Liver (tissue), 9 donors: ENCODE results near the gene GALK2. TPM values are rescaled to one million over a fixed set of nuclear protein-coding genes. Genes with fewer than 3 reads are reported as not detected.

Experiments used
- DNase-seq: peaks from one replicate; pipeline ENCODE4 v3.0.0-alpha.2; 2017; ENCODE audit warnings: low spot score
- H3K27ac ChIP-seq, 2 donors: one replicate each; pipeline ENCODE4 v1.7.0; 2013; ENCODE audit warnings: inconsistent platforms in 2 of 2, low read length in 2 of 2, control low read depth in 1 of 2, low read depth in 1 of 2, mild to moderate bottlenecking in 1 of 2
- H3K27me3 ChIP-seq, 4 donors: one replicate each; pipeline versions ENCODE4 v1.6.1 to v1.7.0; 2013; ENCODE audit warnings: low read length in 3 of 4, inconsistent platforms in 1 of 4, mild to moderate bottlenecking in 1 of 4, moderate library complexity in 1 of 4; ENCODE audit not compliant: control insufficient read depth in 4 of 4, insufficient read depth in 4 of 4
- H3K36me3 ChIP-seq, 4 donors: one replicate each; pipeline versions ENCODE4 v1.6.1 to v1.7.0; 2013; ENCODE audit warnings: low read length in 3 of 4, mild to moderate bottlenecking in 3 of 4, low read depth in 1 of 4, moderate library complexity in 1 of 4; ENCODE audit not compliant: control insufficient read depth in 4 of 4, insufficient read depth in 3 of 4
- H3K4me1 ChIP-seq, 4 donors: one replicate each; pipeline versions ENCODE4 v1.6.1 to v1.7.0; 2013; ENCODE audit warnings: low read length in 3 of 4, mild to moderate bottlenecking in 3 of 4, moderate library complexity in 1 of 4; ENCODE audit not compliant: control insufficient read depth in 4 of 4, insufficient read depth in 4 of 4
- H3K4me3 ChIP-seq, 3 donors: one replicate each; pipeline versions ENCODE4 v1.6.1 to v1.7.0; 2013; ENCODE audit warnings: low read length in 3 of 3, control low read depth in 1 of 3, low read depth in 1 of 3, mild to moderate bottlenecking in 1 of 3
- H3K9ac ChIP-seq, 2 donors: one replicate each; pipeline ENCODE4 v1.7.0; 2013; ENCODE audit warnings: low read length in 2 of 2, mild to moderate bottlenecking in 2 of 2, moderate library complexity in 2 of 2, control low read depth in 1 of 2, low read depth in 1 of 2
- H3K9me3 ChIP-seq, 4 donors: one replicate each; pipeline versions ENCODE4 v1.6.1 to v1.7.0; 2013; ENCODE audit warnings: low read length in 3 of 4; ENCODE audit not compliant: control insufficient read depth in 4 of 4
- ATF3 ChIP-seq: IDR thresholded peaks from 2 replicates; pipeline ENCODE4 v1.6.1; 2016; ENCODE audit warnings: antibody characterized with exemption
- CTCF ChIP-seq: fragments of 150-350 bp; IDR thresholded peaks from 2 replicates; pipeline ENCODE4 v1.5.1; 2017; ENCODE audit warnings: improper control_type of control experiment, low read depth, low read length; ENCODE audit not compliant: missing input control
- EGR1 ChIP-seq, 2 donors: IDR thresholded peaks; 2 replicates each; pipeline ENCODE4 v1.6.1; 2016 to 2018; ENCODE audit warnings: antibody characterized with exemption in 2 of 2, low read depth in 2 of 2
- FOXA1 ChIP-seq: IDR thresholded peaks from 2 replicates; pipeline ENCODE4 v1.6.1; 2016; ENCODE audit warnings: antibody characterized with exemption
- FOXA2 ChIP-seq: IDR thresholded peaks from 2 replicates; pipeline ENCODE4 v1.6.1; 2016; ENCODE audit warnings: antibody characterized with exemption
- GABPA ChIP-seq, 2 donors: IDR thresholded peaks in 1 of 2; conservative IDR thresholded peaks in 1 of 2; 2 replicates each; pipeline ENCODE4 v1.6.1; 2016; ENCODE audit warnings: antibody characterized with exemption in 2 of 2, mild to moderate bottlenecking in 1 of 2, moderate library complexity in 1 of 2
- HNF4A ChIP-seq, 2 donors: conservative IDR thresholded peaks; 2 replicates each; pipeline ENCODE4 v1.6.1; 2016; ENCODE audit warnings: antibody characterized with exemption in 2 of 2, mild to moderate bottlenecking in 2 of 2
- HNF4G ChIP-seq: IDR thresholded peaks from 2 replicates; pipeline ENCODE4 v1.6.1; 2016; ENCODE audit warnings: antibody characterized with exemption
- JUND ChIP-seq, 2 donors: IDR thresholded peaks; 2 replicates each; pipeline ENCODE4 v1.6.1; 2016; ENCODE audit warnings: antibody characterized with exemption in 2 of 2
- MAX ChIP-seq: IDR thresholded peaks from 2 replicates; pipeline ENCODE4 v1.6.1; 2016; ENCODE audit warnings: antibody characterized with exemption
- NR2F2 ChIP-seq: IDR thresholded peaks from 2 replicates; pipeline ENCODE4 v1.6.1; 2016; ENCODE audit warnings: antibody characterized with exemption
- RAD21 ChIP-seq, 2 donors: IDR thresholded peaks; 2 replicates each; pipeline ENCODE4 v1.6.1; 2016; ENCODE audit warnings: antibody characterized with exemption in 2 of 2, mild to moderate bottlenecking in 2 of 2
- REST ChIP-seq: IDR thresholded peaks from 2 replicates; pipeline ENCODE4 v1.6.1; 2016; ENCODE audit warnings: antibody characterized with exemption, mild to moderate bottlenecking
- RXRA ChIP-seq, 2 donors: IDR thresholded peaks; 2 replicates each; pipeline ENCODE4 v1.6.1; 2017 to 2018; ENCODE audit warnings: antibody characterized with exemption in 2 of 2, mild to moderate bottlenecking in 1 of 2
- SP1 ChIP-seq: IDR thresholded peaks from 2 replicates; pipeline ENCODE4 v1.6.1; 2018; ENCODE audit warnings: antibody characterized with exemption, mild to moderate bottlenecking
- TAF1 ChIP-seq: conservative IDR thresholded peaks from 2 replicates; pipeline ENCODE4 v1.6.1; 2016; ENCODE audit warnings: antibody characterized with exemption, mild to moderate bottlenecking
- YY1 ChIP-seq: IDR thresholded peaks from 2 replicates; pipeline ENCODE4 v1.6.1; 2016; ENCODE audit warnings: antibody characterized with exemption, mild to moderate bottlenecking
- ZBTB33 ChIP-seq: IDR thresholded peaks from 2 replicates; pipeline ENCODE4 v1.6.1; 2016; ENCODE audit warnings: antibody characterized with exemption
- WGBS: extraction: QIAGEN DNeasy Blood & Tissue Kit; methylation state at CpG from one replicate; pipeline ENCODE4 v1.1.7; 2013; 5-methylcytosine and 5-hydroxymethylcytosine counted together
- polyA plus RNA-seq, 2 donors: library from polyadenylated mRNA; stranded (reverse) in 1 of 2; unstranded in 1 of 2; fragments of 200-250 nt in 1 of 2; fragments of >200 nt in 1 of 2; fragmentation: Nextera tagmentation in 1 of 2; extraction: Ambion mirVana in 1 of 2; gene quantifications; one replicate each; pipeline versions ENCODE4 v1.2.1 to v1.2.3, GENCODE V29; 2013 to 2015
- total RNA-seq, 2 donors: library from RNA; depleted of rRNA; stranded (reverse); fragments of >200 nt; gene quantifications; one replicate each; pipeline ENCODE4 v1.2.3, GENCODE V29; 2014
- donor health status: healthy.
- donor health status: healthy.
- donor health status: healthy.
- donor health status: healthy.
- donor health status: healthy.

GALK2 gene
- total and polyA plus RNA-seq, 4 donors = 18.1 to 57.0 (median 24.5) TPM

- no peak for TF ChIP-seq REST
- TF ChIP-seq RXRA (IDR thresholded peaks at IDR 0.05) = no peak
- TF ChIP-seq SP1 = no peak
- no peak for TF ChIP-seq RAD21 (IDR thresholded peaks at IDR 0.05)
- TF ChIP-seq TAF1 = no peak
- no peak for TF ChIP-seq EGR1 (IDR thresholded peaks at IDR 0.05; ENCODE audit: low read depth in 2 of 2)
- no peak for TF ChIP-seq NR2F2
Measured at GRCh38 chr15:49315391-49315823, 145.4 kb downstream of the GALK2 start (continued).

GRCh38 chr15:49320351-49320750 lies 150.3 kb downstream of the GALK2 start:
- Histone ChIP-seq H3K4me3 (no peak overlapping the region), H3K27ac (no peak overlapping the region), H3K36me3 (peaks cover 7 to 15% (median 11%) of the 10 kb centered on the region in 4 donors), H3K27me3 (no peaks in the 10 kb centered on the region), H3K9ac (no peak overlapping the region), H3K4me1 (no peaks in the 10 kb centered on the region), H3K9me3 (no peaks in the 10 kb centered on the region)
- 85% methylated on average over 1 of the region's 1 CpG for WGBS
- TF ChIP-seq EGR1 (IDR thresholded peaks at IDR 0.05; ENCODE audit: low read depth in 2 of 2) (no peak), TAF1 (no peak), ATF3 (no peak), HNF4A (conservative IDR thresholded peaks at IDR 0.05) (no peak), RAD21 (IDR thresholded peaks at IDR 0.05) (no peak), JUND (IDR thresholded peaks at IDR 0.05) (no peak), CTCF (no peak), REST (no peak), YY1 (no peak), MAX (no peak), FOXA1 (no peak), ZBTB33 (no peak), GABPA (IDR thresholded peaks at IDR 0.05 in 1 of 2, conservative IDR thresholded peaks at IDR 0.05 in 1 of 2) (no peak), RXRA (IDR thresholded peaks at IDR 0.05) (no peak), NR2F2 (no peak), SP1 (no peak), HNF4G (no peak), FOXA2 (no peak)
- DNase-seq = no peak
